HG03135 (cell line): ENCODE data around the gene RASSF5.
"Not testable (repeated sequence)": the region's sequence is repeated elsewhere in the genome, so short reads cannot be mapped to it uniquely, and the experiment has no call there.

Source experiments
- ATAC-seq: cut with Tn5 transposase; IDR thresholded peaks from one replicate; pipeline ENCODE4 v1.9.1; 2021; ENCODE audit warnings: mild to moderate bottlenecking, moderate library complexity; ENCODE audit not compliant: unreplicated experiment

Gene RASSF5

GRCh38 chr1:206563367-206564207 lies 56.3 kb downstream of the RASSF5 start:
- peak; percentile 25 for ATAC-seq

GRCh38 chr1:206565995-206566394 lies 58.7 kb downstream of the RASSF5 start:
- no peak for ATAC-seq

GRCh38 chr1:206566999-206567398 lies 59.7 kb downstream of the RASSF5 start:
- no peak for ATAC-seq

- no peak for ATAC-seq
Measured at GRCh38 chr1:206568256-206568655, 60.9 kb downstream of the RASSF5 start.

- no peak for ATAC-seq
Measured at GRCh38 chr1:206568779-206569352, 61.5 kb downstream of the RASSF5 start.

- no peak for ATAC-seq
Measured at GRCh38 chr1:206569556-206569955, 62.2 kb downstream of the RASSF5 start.

GRCh38 chr1:206570529-206570928 lies 63.2 kb downstream of the RASSF5 start:
- no peak for ATAC-seq

- no peak for ATAC-seq
Measured at GRCh38 chr1:206572835-206573234, 65.5 kb downstream of the RASSF5 start.

GRCh38 chr1:206573319-206573718 lies 66.0 kb downstream of the RASSF5 start:
- ATAC-seq = no peak

GRCh38 chr1:206573762-206574161 lies 66.4 kb downstream of the RASSF5 start:
- no peak for ATAC-seq

- ATAC-seq = peak; percentile 34
Measured at GRCh38 chr1:206575165-206575893, 68.0 kb downstream of the RASSF5 start.

GRCh38 chr1:206575894-206576737 lies 68.8 kb downstream of the RASSF5 start:
- ATAC-seq = no peak

GRCh38 chr1:206577626-206578025 lies 70.3 kb downstream of the RASSF5 start:
- ATAC-seq = no peak

GRCh38 chr1:206578068-206578977 lies 71.0 kb downstream of the RASSF5 start:
- ATAC-seq = no peak

GRCh38 chr1:206578978-206579374 lies 71.6 kb downstream of the RASSF5 start:
- ATAC-seq = no peak

- peak; percentile 82 for ATAC-seq
Measured at GRCh38 chr1:206579747-206580437, 72.6 kb downstream of the RASSF5 start.

- no peak for ATAC-seq
Measured at GRCh38 chr1:206580438-206581113, 73.2 kb downstream of the RASSF5 start.

- not testable (repeated sequence) for ATAC-seq
Measured at GRCh38 chr1:206581114-206581497, 73.8 kb downstream of the RASSF5 start.

- no peak for ATAC-seq
Measured at GRCh38 chr1:206581571-206581981, 74.2 kb downstream of the RASSF5 start.
